D721Med (cell line): ENCODE data around the gene NANOS1.

Source experiments
- DNase-seq: peaks from one replicate; pipeline ENCODE4 v3.0.0; 2011; ENCODE audit warnings: low spot score; ENCODE audit not compliant: insufficient read length
- FAIRE-seq: peaks from 2 replicates; lab custom pipeline; 2011; peaks lifted over from hg19 to GRCh38; lab: Jason Lieb, UNC
- CTCF ChIP-seq: IDR thresholded peaks from 2 replicates; pipeline ENCODE4 v1.5.1; 2012; ENCODE audit warnings: mild to moderate bottlenecking, control low read depth; ENCODE audit not compliant: insufficient read depth; ENCODE audit errors: missing control alignments

NANOS1 gene

GRCh38 chr10:119007211-119007574, 22.3 kb upstream of the NANOS1 start:
- TF ChIP-seq CTCF, result no peak
- FAIRE-seq, result no peak
- DNase-seq, result no peak

- no peak for DNase-seq
- no peak for FAIRE-seq
- no peak for TF ChIP-seq CTCF
These were observed 8.9 kb upstream of the NANOS1 start for GRCh38 chr10:119020627-119020946.

- FAIRE-seq (no peak), DNase-seq (no peak)
- no peak for TF ChIP-seq CTCF
These were observed 6.5 kb upstream of the NANOS1 start for GRCh38 chr10:119022846-119023552.

GRCh38 chr10:119023553-119023868, 6.0 kb upstream of the NANOS1 start:
- FAIRE-seq, result no peak
- TF ChIP-seq CTCF, result no peak
- no peak for DNase-seq

- FAIRE-seq (no peak), DNase-seq (no peak)
- TF ChIP-seq CTCF, result no peak
These were observed 4.6 kb upstream of the NANOS1 start for GRCh38 chr10:119024882-119025281.

- FAIRE-seq (no peak), DNase-seq (no peak)
- TF ChIP-seq CTCF, result no peak
These were observed 4.2 kb upstream of the NANOS1 start for GRCh38 chr10:119025336-119025735.

- DNase-seq (no peak), FAIRE-seq (no peak)
- TF ChIP-seq CTCF, result no peak
These were observed 3.7 kb upstream of the NANOS1 start for GRCh38 chr10:119025776-119026175.
